DOHH2 (cell line): Measurements from ENCODE around the gene AKAP8.
A peak's percentile ranks its signal among the peaks of the same experiment; 100 is the strongest.

Source experiments
- H3F3A ChIP-seq: fragments of 200-600 bp; sonication (generic), shearing (Covaris generic); 2 replicates; pipeline ENCODE4 v1.6.0; 2016; ENCODE audit warnings: antibody characterized with exemption, mild to moderate bottlenecking; ENCODE audit not compliant: control insufficient read depth, insufficient read depth
- H3K27ac ChIP-seq: fragments of 200-600 bp; sonication (generic); 2 replicates; pipeline ENCODE4 v1.5.1; 2014; ENCODE audit warnings: low read depth, mild to moderate bottlenecking, low read length, moderate library complexity
- H3K27me3 ChIP-seq: fragments of 200-600 bp; sonication (generic); 2 replicates; pipeline ENCODE4 v1.6.1; 2014; ENCODE audit warnings: mild to moderate bottlenecking, low read length, mixed read lengths; ENCODE audit not compliant: control insufficient read depth
- H3K36me3 ChIP-seq: fragments of 200-600 bp; sonication (generic); 2 replicates; pipeline ENCODE4 v1.6.1; 2014; ENCODE audit warnings: mild to moderate bottlenecking, low read length, moderate library complexity, mixed read lengths; ENCODE audit not compliant: control insufficient read depth
- H3K4me1 ChIP-seq: fragments of 200-600 bp; sonication (generic); 2 replicates; pipeline ENCODE4 v1.6.1; 2014; ENCODE audit warnings: mild to moderate bottlenecking, low read length, mixed read lengths; ENCODE audit not compliant: control insufficient read depth
- H3K4me2 ChIP-seq: fragments of 200-600 bp; sonication (generic); 2 replicates; pipeline ENCODE4 v1.6.0; 2014; ENCODE audit warnings: mild to moderate bottlenecking, low read length, moderate library complexity
- H3K4me3 ChIP-seq: fragments of 200-600 bp; sonication (generic); 2 replicates; pipeline ENCODE4 v1.5.1; 2014; ENCODE audit warnings: mild to moderate bottlenecking, low read length, mixed read lengths
- H3K79me2 ChIP-seq: fragments of 200-600 bp; sonication (generic); 2 replicates; pipeline ENCODE4 v1.6.1; 2014; ENCODE audit warnings: mild to moderate bottlenecking, low read length, mixed read lengths; ENCODE audit not compliant: control insufficient read depth
- H3K9me2 ChIP-seq: fragments of 200-600 bp; sonication (generic); replicated peaks from 2 replicates; pipeline ENCODE4 v1.6.1; 2014; ENCODE audit warnings: mild to moderate bottlenecking, low read length, mixed read lengths; ENCODE audit not compliant: control insufficient read depth
- H3K9me3 ChIP-seq: fragments of 200-600 bp; sonication (generic); 2 replicates; pipeline ENCODE4 v1.6.1; 2014; ENCODE audit warnings: antibody characterized with exemption, low read length, mixed read lengths; ENCODE audit not compliant: control insufficient read depth, insufficient read depth
- H4K20me1 ChIP-seq: fragments of 200-600 bp; sonication (generic); 2 replicates; pipeline ENCODE4 v1.6.0; 2014; ENCODE audit warnings: low read depth, mild to moderate bottlenecking, antibody characterized with exemption, low read length, moderate library complexity; ENCODE audit not compliant: control insufficient read depth, insufficient read depth
- EZH2phosphoT487 ChIP-seq: fragments of 200-600 bp; sonication (generic); IDR thresholded peaks from 2 replicates; pipeline ENCODE4 v1.6.1; 2017; ENCODE audit warnings: borderline replicate concordance, mild to moderate bottlenecking, antibody characterized with exemption, low read length, moderate library complexity, mixed read lengths
- TF ChIP-seq, protein P1 (sequence below): fragments of 200-600 bp; sonication (generic); IDR thresholded peaks from one replicate; pipeline ENCODE4 v1.5.1; 2014; ENCODE audit warnings: antibody characterized with exemption, mild to moderate bottlenecking, low read depth, low read length; ENCODE audit not compliant: poor library complexity, severe bottlenecking

AKAP8 gene

DNA sequence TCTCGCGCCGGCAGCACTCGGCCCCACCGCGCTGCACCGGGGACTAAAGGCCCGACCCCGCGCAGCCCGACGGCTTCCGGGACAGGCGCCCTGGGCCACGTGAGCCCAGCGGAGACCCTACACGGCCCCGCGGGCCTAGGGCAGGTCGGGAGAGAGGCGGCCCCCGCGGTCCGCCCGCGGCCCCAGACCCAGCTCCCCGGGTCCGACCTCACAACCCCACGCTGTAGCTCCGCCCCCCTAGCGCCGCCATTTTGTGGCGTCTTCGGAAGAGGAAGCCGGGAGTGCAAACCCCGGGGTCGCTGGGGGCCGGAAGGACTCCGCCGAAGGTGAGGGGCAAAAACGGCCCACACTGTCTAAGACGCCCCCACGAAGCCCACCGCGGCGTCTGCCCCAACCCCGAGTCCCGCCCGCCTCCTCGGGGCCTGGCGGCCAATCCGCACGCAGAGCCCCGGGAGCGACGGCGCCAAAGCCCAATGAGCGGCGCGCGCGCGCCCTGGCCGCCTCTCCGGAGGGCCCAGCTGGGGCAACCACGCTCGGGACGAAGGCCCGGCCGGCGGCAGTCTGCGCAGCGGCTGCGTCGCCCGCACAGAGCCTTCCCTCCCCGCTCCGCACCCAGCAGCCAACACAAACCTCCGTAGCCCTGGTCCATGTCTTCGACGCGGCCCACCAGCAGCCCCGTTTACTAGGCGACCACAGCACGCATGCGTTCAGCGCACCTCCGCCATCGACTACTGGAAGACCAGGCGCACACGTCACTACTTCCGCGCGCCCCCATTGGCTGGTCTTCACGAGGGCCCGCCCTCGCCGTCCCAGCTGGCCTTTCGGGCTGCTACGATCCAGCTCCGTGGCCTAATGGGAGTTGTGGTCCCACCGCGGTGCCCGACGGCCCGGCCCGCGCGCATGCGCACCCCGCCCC lies at the start of gene AKAP8:
TSS of gene AKAP8 (minus strand) at position 705 of the 916 bp plus-strand sequence. CDS start at position 649, 56 bp downstream.
- H3K79me2 ChIP-seq = peaks cover 64% of the 10 kb centered on the region
- TF ChIP-seq EZH2phosphoT487 = no peak
- TF ChIP-seq, protein P1, sequence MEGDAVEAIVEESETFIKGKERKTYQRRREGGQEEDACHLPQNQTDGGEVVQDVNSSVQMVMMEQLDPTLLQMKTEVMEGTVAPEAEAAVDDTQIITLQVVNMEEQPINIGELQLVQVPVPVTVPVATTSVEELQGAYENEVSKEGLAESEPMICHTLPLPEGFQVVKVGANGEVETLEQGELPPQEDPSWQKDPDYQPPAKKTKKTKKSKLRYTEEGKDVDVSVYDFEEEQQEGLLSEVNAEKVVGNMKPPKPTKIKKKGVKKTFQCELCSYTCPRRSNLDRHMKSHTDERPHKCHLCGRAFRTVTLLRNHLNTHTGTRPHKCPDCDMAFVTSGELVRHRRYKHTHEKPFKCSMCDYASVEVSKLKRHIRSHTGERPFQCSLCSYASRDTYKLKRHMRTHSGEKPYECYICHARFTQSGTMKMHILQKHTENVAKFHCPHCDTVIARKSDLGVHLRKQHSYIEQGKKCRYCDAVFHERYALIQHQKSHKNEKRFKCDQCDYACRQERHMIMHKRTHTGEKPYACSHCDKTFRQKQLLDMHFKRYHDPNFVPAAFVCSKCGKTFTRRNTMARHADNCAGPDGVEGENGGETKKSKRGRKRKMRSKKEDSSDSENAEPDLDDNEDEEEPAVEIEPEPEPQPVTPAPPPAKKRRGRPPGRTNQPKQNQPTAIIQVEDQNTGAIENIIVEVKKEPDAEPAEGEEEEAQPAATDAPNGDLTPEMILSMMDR = no peak
- peak within 1 kb of the TSS; percentile 95 for H3K4me3 ChIP-seq
- peaks cover 37% of the 10 kb centered on the region for H3K4me1 ChIP-seq
- H3F3A ChIP-seq = peaks cover 30% of the 10 kb centered on the region
- H3K36me3 ChIP-seq = peaks cover 45% of the 10 kb centered on the region
- no peaks in the 10 kb centered on the region for H3K27me3 ChIP-seq
- peaks cover 7% of the 10 kb centered on the region; the same call in 1 of the 2 replicates for H4K20me1 ChIP-seq
- H3K9me2 ChIP-seq = no peaks in the 10 kb centered on the region
- peak within 1 kb of the TSS; percentile 96 for H3K4me2 ChIP-seq
- no peaks in the 10 kb centered on the region for H3K9me3 ChIP-seq
- peak within 1 kb of the TSS; percentile 70 for H3K27ac ChIP-seq

DNA sequence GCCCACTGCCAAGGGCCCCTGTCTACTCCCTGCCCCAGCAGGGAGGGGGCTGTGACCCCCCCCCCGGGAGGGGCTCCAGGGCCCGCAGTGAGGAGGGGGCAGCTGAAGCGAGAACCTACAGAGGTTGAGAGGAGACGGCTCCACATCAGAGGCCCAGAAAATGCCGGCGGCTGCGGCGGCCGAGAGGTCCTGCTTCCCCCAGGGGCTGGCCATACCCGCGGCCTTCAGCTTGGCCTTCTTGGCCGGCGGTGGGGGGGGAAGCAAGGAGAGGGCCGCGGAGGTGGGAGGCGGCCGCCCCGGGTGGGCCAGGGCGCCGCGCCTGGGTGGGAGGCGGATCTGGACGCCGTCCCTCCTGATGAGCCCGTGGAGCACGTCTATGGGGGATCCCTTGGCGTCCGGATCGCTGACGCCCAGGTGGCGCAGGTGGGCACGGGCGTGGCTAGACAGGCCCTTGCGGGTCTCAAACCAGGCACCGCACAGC lies 48.4 kb upstream of the AKAP8 start:
- Histone ChIP-seq H3K4me1 (peaks cover 17% of the 10 kb centered on the region), H3K4me3 (no peak overlapping the region), H3F3A (no peaks in the 10 kb centered on the region), H3K79me2 (peaks cover 45% of the 10 kb centered on the region), H3K27me3 (no peaks in the 10 kb centered on the region), H3K27ac (no peak overlapping the region), H3K9me3 (no peaks in the 10 kb centered on the region), H3K9me2 (no peaks in the 10 kb centered on the region), H3K4me2 (no peak overlapping the region), H4K20me1 (peaks cover 9% of the 10 kb centered on the region), H3K36me3 (peaks cover 82% of the 10 kb centered on the region)
- TF ChIP-seq, protein P1 = no peak
- TF ChIP-seq EZH2phosphoT487 = no peak

DNA sequence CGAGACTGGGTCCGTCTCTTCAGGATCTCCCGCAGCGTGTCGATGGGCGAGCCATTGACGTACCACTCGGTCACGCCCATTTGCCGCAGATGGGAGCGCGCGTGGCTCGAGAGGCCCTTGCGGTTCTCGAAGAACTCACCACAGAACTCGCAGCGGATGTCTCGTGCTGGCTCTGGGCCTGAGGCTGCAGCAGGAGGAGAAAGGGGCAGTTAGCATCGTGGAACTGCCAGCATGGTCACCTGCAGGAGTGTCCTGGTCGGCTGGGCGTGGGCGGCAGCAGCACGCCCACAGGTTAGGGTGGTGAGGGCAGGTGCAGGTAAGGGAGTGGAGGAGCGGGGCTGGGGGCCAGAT lies 47.7 kb upstream of the AKAP8 start:
- H3K27me3 ChIP-seq = no peaks in the 10 kb centered on the region
- H3K4me3 ChIP-seq = no peak overlapping the region
- H3K36me3 ChIP-seq = peaks cover 89% of the 10 kb centered on the region
- no peaks in the 10 kb centered on the region for H3F3A ChIP-seq
- no peaks in the 10 kb centered on the region for H3K9me3 ChIP-seq
- H3K4me1 ChIP-seq = peaks cover 15% of the 10 kb centered on the region
- peaks cover 9% of the 10 kb centered on the region for H4K20me1 ChIP-seq
- H3K9me2 ChIP-seq = no peaks in the 10 kb centered on the region
- no peak overlapping the region for H3K27ac ChIP-seq
- H3K79me2 ChIP-seq = peaks cover 41% of the 10 kb centered on the region
- H3K4me2 ChIP-seq = no peak overlapping the region
- TF ChIP-seq, protein P1 = no peak
- TF ChIP-seq EZH2phosphoT487 = no peak
